Central memory CD8-positive, alpha-beta T cell (primary cell): ENCODE results near the gene DEFB131A.
A peak's percentile ranks its signal among the peaks of the same experiment; 100 is the strongest.
"Not testable (repeated sequence)": the region's sequence is repeated elsewhere in the genome, so short reads cannot be mapped to it uniquely, and the experiment has no call there.

Experiments
- ATAC-seq: fragments of 150-1000 bp; cut with Tn5 transposase; replicated peaks from 2 replicates; pipeline ENCODE4 v1.10.0; 2022; ENCODE audit warnings: mild to moderate bottlenecking, moderate FRiP score, moderate number of reproducible peaks; ENCODE audit not compliant: poor library complexity, severe bottlenecking; ENCODE audit errors: extremely low read depth
- DNase-seq, 2 donors: peaks; one replicate each; pipeline ENCODE4 v3.0.0; 2021; ENCODE audit warnings: low spot score in 2 of 2
- H3K27ac Mint-ChIP-seq: one replicate; pipeline ENCODE4 v1.8.0; 2022; ENCODE audit warnings: low read depth, mild to moderate bottlenecking, moderate library complexity, mixed read lengths
- H3K27me3 Mint-ChIP-seq: one replicate; pipeline ENCODE4 v1.8.0; 2022; ENCODE audit warnings: mixed read lengths
- H3K36me3 Mint-ChIP-seq: one replicate; pipeline ENCODE4 v1.8.0; 2022; ENCODE audit warnings: mild to moderate bottlenecking, moderate library complexity, mixed read lengths; ENCODE audit not compliant: insufficient read depth
- H3K4me1 Mint-ChIP-seq: one replicate; pipeline ENCODE4 v1.8.0; 2022; ENCODE audit warnings: mixed read lengths
- H3K4me3 Mint-ChIP-seq: one replicate; pipeline ENCODE4 v1.8.0; 2022; ENCODE audit warnings: mild to moderate bottlenecking, moderate library complexity, mixed read lengths
- H3K9me3 Mint-ChIP-seq: one replicate; pipeline ENCODE4 v1.8.0; 2022; ENCODE audit warnings: mixed read lengths

The DEFB131A gene

DNA sequence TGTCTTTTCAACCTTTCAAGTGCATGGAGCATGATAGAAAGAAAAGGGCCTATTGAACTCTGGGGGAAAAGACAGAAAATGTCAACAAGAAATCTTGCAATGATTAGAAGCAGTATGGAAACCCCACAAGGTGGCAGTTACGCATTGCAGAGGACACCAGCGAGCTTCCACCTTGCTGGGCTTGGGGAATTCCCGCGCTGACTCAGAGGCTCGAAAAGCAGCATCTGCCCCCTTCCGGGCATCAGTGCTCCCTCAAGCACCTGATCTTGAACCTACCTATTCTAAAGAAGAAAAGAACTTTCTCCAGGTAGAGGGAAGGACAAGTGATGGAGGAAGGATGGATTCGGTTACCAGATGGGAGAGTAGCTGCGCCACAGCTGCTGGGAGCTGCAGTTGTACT is 35.3 kb downstream of the DEFB131A start:
- not testable (repeated sequence) for H3K27me3 Mint-ChIP-seq, DNase-seq, H3K4me3 Mint-ChIP-seq, ATAC-seq, H3K9me3 Mint-ChIP-seq, H3K4me1 Mint-ChIP-seq, H3K36me3 Mint-ChIP-seq, H3K27ac Mint-ChIP-seq

DNA sequence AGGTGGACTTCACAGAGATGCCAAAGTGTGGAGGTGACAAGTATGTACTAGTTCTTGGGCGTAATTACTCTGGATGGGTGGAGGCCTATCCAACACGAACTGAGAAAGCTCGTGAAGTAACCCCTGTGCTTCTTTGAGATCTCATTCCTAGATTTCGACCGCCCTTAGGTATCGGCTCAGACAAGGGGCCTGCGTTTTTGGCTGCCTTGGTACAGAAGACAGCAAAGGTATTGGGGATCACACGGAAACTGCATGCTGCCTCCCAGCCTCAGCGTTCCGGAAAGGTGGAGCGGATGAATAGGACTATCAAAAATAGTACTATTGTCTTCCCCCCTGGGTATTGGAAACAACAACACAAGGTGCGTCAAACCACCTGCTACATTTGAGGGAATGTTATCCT is 35.9 kb downstream of the DEFB131A start:
- ATAC-seq, DNase-seq, H3K27ac Mint-ChIP-seq, H3K36me3 Mint-ChIP-seq, H3K4me1 Mint-ChIP-seq, H3K4me3 Mint-ChIP-seq, H3K27me3 Mint-ChIP-seq, H3K9me3 Mint-ChIP-seq: not testable (repeated sequence)

DNA sequence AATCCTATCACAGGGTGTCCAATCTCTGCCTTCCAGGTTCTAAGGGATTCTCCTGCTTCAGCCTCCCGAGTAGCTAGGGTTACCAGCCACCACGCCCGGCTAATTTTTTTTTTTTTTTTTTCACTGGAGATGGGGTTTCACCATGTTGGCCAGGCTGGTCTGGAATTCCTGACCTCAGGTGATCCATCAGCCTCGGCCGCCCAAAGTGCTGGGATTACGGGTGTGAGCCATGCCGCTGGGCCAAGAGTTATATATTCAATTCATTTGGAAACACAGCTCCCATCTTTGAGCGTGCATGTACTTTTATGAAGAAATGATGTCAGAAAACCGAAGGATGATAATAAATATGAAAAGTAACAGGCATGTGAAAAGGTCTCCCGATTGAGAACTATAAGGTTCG is 38.7 kb downstream of the DEFB131A start:
- not testable (repeated sequence) for H3K9me3 Mint-ChIP-seq, H3K36me3 Mint-ChIP-seq, ATAC-seq, H3K4me3 Mint-ChIP-seq, H3K27me3 Mint-ChIP-seq, H3K4me1 Mint-ChIP-seq, DNase-seq, H3K27ac Mint-ChIP-seq

DNA sequence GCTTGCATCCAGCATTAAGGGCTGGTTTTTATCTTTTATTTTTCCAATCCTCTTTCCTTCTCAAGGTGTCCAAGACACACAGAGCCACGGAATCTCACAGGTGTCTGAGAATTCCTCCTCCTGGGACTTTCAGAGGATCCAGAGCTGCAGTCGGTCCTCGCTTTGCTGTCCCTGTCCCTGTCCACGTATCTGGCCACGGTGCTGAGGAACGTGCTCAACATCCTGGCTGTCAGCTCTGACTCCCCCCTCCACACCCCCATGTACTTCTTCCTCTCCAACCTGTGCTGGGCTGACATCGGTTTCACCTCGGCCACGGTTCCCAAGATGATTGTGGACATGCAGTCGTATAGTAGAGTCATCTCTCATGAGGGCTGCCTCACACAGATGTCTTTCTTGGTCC is 39.5 kb downstream of the DEFB131A start:
- DNase-seq, H3K4me3 Mint-ChIP-seq, H3K4me1 Mint-ChIP-seq, H3K36me3 Mint-ChIP-seq, ATAC-seq, H3K9me3 Mint-ChIP-seq, H3K27ac Mint-ChIP-seq, H3K27me3 Mint-ChIP-seq: not testable (repeated sequence)

- H3K4me3 Mint-ChIP-seq, H3K9me3 Mint-ChIP-seq, H3K4me1 Mint-ChIP-seq, H3K36me3 Mint-ChIP-seq, DNase-seq, ATAC-seq, H3K27ac Mint-ChIP-seq: not testable (repeated sequence)
- H3K27me3 Mint-ChIP-seq, result peaks cover 23% of the 10 kb centered on the region
These were observed 42.7 kb downstream of the DEFB131A start for GRCh38 chr4:9486880-9487279.

GRCh38 chr4:9488796-9489195 is 44.6 kb downstream of the DEFB131A start:
- not testable (repeated sequence) for H3K4me3 Mint-ChIP-seq, H3K27ac Mint-ChIP-seq, H3K36me3 Mint-ChIP-seq, ATAC-seq, DNase-seq, H3K4me1 Mint-ChIP-seq, H3K9me3 Mint-ChIP-seq
- peaks cover 23% of the 10 kb centered on the region for H3K27me3 Mint-ChIP-seq

- ATAC-seq, H3K4me3 Mint-ChIP-seq, H3K36me3 Mint-ChIP-seq, DNase-seq, H3K9me3 Mint-ChIP-seq, H3K27ac Mint-ChIP-seq, H3K4me1 Mint-ChIP-seq: not testable (repeated sequence)
- H3K27me3 Mint-ChIP-seq, result peaks cover 23% of the 10 kb centered on the region
These were observed 46.3 kb downstream of the DEFB131A start for GRCh38 chr4:9490496-9490895.

- not testable (repeated sequence) for H3K36me3 Mint-ChIP-seq, H3K4me1 Mint-ChIP-seq
These were observed 46.8 kb downstream of the DEFB131A start for GRCh38 chr4:9490986-9491385.

GRCh38 chr4:9493589-9493988 is 49.4 kb downstream of the DEFB131A start:
- ATAC-seq, H3K36me3 Mint-ChIP-seq, H3K9me3 Mint-ChIP-seq, H3K4me1 Mint-ChIP-seq, H3K4me3 Mint-ChIP-seq, DNase-seq, H3K27ac Mint-ChIP-seq: not testable (repeated sequence)
- peaks cover 37% of the 10 kb centered on the region for H3K27me3 Mint-ChIP-seq

More at GRCh38 chr4:9490986-9491385, 46.8 kb downstream of the DEFB131A start:
- DNase-seq, ATAC-seq, H3K9me3 Mint-ChIP-seq, H3K27ac Mint-ChIP-seq, H3K4me3 Mint-ChIP-seq: not testable (repeated sequence)
- H3K27me3 Mint-ChIP-seq, result peaks cover 25% of the 10 kb centered on the region

- H3K27me3 Mint-ChIP-seq, result peaks cover 45% of the 10 kb centered on the region
- H3K36me3 Mint-ChIP-seq, DNase-seq, H3K4me1 Mint-ChIP-seq, H3K4me3 Mint-ChIP-seq, H3K9me3 Mint-ChIP-seq, H3K27ac Mint-ChIP-seq, ATAC-seq: not testable (repeated sequence)
These were observed 50.2 kb downstream of the DEFB131A start for GRCh38 chr4:9494256-9495035.

GRCh38 chr4:9495443-9495842 is 51.2 kb downstream of the DEFB131A start:
- H3K4me1 Mint-ChIP-seq, ATAC-seq, H3K9me3 Mint-ChIP-seq, H3K36me3 Mint-ChIP-seq, H3K4me3 Mint-ChIP-seq, H3K27ac Mint-ChIP-seq: not testable (repeated sequence)
- peak in 1 of 2 donors; percentile 14 for DNase-seq
- peaks cover 46% of the 10 kb centered on the region for H3K27me3 Mint-ChIP-seq

DNA sequence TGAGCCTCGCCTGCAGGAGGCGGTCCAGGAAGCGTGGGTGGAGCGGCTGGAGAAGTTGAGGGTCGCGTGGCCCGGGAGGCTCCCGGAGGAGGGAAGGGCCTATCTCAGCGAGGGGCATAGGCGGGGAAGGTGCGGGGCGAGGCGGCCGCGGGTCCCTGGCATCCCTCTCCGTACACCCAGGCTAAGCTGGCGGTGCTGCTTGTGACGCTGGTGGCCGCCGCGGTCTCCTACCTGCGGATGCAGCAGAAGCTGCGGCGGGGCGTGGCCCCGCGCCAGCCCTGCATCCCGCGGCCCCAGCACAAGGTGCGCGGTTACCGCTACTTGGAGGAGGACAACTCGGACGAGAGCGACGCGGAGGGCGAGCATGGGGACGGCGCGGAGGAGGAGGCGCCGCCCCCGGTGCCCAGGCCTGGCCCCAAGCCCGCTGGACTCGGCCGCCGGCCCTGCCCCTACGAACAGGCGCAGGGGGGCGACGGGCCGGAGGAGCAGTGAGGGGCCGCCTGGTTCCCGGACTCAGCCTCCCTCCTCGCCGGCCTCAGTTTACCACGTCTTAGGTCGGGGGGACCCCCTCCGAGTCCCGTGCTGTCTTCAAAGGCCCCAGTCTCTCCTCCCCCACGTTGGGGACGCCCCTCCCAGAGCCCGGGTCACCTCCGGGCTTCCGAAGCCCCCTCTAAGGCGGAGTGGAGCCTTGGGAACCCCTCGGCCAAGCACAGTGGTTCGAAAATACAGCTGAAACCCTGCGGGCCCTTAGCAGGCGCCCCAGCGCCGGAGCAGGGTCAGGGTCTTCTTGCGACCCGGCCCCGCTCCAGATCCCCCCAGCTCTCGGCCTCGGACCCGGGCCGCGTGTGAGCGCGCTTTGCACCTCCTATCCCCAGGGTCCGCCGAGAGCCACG is 53.6 kb downstream of the DEFB131A start:
- not testable (repeated sequence) for ATAC-seq, H3K9me3 Mint-ChIP-seq, DNase-seq, H3K4me1 Mint-ChIP-seq, H3K27ac Mint-ChIP-seq, H3K36me3 Mint-ChIP-seq, H3K4me3 Mint-ChIP-seq
- H3K27me3 Mint-ChIP-seq, result peaks cover 35% of the 10 kb centered on the region
